GM20000 (cell line): ENCODE data around the gene SLC12A6.

Experiments used
- DNase-seq: peaks from one replicate; pipeline ENCODE4 v3.0.0; 2012; ENCODE audit warnings: low spot score
- CTCF ChIP-seq: IDR thresholded peaks from 2 replicates; pipeline ENCODE4 v1.5.1; 2012; ENCODE audit warnings: mild to moderate bottlenecking, control low read depth; ENCODE audit errors: extremely low read depth, missing control alignments

Gene SLC12A6

GRCh38 chr15:34361278-34361677 lies 23.7 kb upstream of the SLC12A6 start:
- no peak for TF ChIP-seq CTCF
- no peak for DNase-seq

- no peak for TF ChIP-seq CTCF
- DNase-seq = no peak
Observed at GRCh38 chr15:34360298-34360697, 22.7 kb upstream of the SLC12A6 start.

GRCh38 chr15:34359416-34359815 lies 21.8 kb upstream of the SLC12A6 start:
- no peak for TF ChIP-seq CTCF
- no peak for DNase-seq

- TF ChIP-seq CTCF = no peak
- no peak for DNase-seq
Observed at GRCh38 chr15:34358948-34359347, 21.4 kb upstream of the SLC12A6 start.

- TF ChIP-seq CTCF = no peak
- DNase-seq = no peak
Observed at GRCh38 chr15:34358367-34358766, 20.8 kb upstream of the SLC12A6 start.

- TF ChIP-seq CTCF = no peak
- no peak for DNase-seq
Observed at GRCh38 chr15:34357653-34358052, 20.1 kb upstream of the SLC12A6 start.

GRCh38 chr15:34355241-34355640 lies 17.7 kb upstream of the SLC12A6 start:
- TF ChIP-seq CTCF = no peak

More at GRCh38 chr15:34355241-34355640, 17.7 kb upstream of the SLC12A6 start:
- DNase-seq = no peak
